GM18505 (cell line): ENCODE measurements around the gene INSM2.

Source experiments
- ATAC-seq: cut with Tn5 transposase; IDR thresholded peaks from one replicate; pipeline ENCODE4 v1.9.1; 2021; ENCODE audit not compliant: unreplicated experiment
- POLR2A ChIP-seq: IDR thresholded peaks from 4 replicates; pipeline ENCODE4 v1.6.1; 2011; ENCODE audit warnings: borderline replicate concordance; ENCODE audit not compliant: insufficient read depth, insufficient read length; ENCODE audit errors: extremely low read depth

Gene INSM2

DNA sequence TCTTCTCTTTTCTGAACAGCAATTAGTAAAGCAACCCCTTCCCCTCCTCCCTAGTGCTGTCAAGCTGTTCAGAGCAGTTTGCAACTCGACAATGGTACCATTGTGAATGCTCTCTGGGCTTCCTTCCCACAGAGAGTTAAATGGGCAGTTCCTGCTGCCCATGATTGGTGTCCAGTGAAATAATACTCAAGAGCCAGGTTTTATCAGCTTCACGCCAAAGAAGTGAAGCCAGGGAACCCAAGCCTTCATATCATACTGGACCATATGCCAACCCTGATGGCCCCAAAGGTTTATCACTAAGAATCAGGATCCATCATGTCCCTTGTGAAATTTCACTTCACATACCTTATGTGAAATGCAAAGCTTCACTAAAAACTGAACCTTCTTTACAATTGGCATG, 24.7 kb downstream of the INSM2 start:
- ATAC-seq, result no peak
- TF ChIP-seq POLR2A, result no peak

DNA sequence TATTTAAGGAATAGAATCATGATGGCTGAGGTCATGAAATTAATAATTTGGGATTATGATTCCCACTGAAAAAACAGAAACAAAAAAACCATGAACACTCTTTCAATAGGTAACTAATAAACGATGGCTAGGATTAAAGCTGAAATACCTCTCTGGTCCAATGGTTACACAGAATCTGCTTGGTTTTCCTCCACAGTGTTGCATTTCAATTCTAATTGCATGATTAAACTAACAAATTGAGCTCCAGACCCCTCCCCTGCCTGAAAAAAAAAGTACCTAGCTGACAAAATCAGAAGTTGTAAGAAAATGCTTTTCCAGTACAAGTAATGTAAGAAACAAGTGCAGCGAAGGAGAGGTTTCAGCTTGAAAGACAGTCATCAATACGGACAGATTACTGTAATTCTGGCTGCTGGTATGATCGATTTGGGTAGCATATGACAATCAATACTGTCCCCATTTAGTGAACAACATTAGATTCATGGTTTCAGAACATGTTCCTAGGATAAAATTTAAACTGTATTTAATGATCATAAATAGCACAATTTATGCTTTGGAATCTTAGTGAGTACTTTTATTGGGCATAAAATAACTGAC, 32.0 kb downstream of the INSM2 start:
- no peak for ATAC-seq
- TF ChIP-seq POLR2A, result no peak

DNA sequence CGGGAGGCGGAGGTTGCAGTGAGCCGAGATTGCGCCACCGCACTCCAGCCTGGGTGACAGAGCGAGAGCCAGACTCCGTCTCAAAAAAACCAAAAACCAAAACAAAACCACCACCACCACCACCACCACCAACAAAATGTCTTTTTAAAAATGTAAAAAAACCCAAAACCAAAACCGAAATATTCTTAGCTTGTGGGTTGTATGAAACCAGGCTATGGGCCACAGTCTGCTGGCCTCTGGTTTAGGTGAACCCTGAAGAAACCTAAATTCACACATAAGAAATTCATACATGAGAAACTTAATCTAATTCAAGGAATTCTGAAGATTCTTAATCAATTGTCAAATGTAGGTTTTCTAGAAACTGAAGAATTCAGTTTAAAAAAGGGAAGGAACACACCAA, 37.6 kb downstream of the INSM2 start:
- ATAC-seq, result no peak
- no peak for TF ChIP-seq POLR2A

DNA sequence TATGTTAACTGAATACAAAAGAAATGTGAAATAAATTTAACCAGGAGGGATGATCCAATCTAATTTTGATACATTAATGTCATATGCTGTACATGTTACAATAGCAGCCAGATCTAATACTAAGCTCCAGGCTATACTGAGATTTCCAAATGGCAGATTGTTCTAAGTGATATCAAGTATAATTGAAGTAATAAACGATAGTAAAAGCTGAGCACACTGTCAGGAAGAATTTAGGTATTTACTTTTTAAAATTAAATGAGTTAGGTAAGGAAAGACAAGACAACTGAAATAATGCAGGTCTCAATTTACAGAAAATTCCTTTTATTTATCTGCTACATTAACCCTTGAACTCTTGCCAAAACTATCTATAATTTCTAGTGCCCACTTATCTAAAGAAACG, 39.9 kb downstream of the INSM2 start:
- no peak for TF ChIP-seq POLR2A
- no peak for ATAC-seq

DNA sequence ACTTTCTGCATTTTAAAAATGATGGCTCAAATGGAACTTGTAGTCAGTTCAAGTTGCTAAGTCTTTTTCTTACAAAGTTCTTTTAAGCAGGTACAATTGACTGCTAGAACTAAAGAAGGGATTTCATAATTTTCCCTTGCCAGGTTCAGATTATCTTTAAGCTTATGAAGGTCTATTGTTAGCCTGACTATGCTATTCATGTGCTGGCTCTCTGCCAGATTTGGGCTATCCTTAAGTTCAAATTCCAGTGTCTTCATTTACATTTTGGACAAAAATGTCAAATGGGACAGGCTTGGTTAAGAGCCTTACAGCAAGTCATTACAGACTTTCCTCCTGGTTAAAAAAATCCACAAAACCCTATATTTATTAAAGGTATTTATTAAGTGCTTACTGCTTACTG, 42.3 kb downstream of the INSM2 start:
- TF ChIP-seq POLR2A, result no peak
- no peak for ATAC-seq

DNA sequence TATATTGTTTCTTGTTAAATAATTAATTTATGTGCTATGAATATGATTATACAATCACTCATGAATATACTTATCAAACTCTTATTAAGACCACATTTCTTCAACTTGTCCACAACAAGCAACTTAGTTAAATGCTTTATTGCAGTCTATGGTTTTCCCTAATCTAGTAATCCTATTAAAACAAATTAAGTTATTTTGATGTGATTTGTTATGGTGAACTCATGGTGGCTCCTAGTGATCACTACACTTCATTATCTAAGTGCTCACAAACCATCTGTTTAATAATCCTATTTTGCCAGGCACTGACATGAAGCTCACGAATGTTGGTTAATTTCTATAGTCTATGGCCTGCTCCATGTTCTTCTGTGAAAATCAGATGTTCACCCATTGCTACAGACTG, 42.9 kb downstream of the INSM2 start:
- no peak for TF ChIP-seq POLR2A

DNA sequence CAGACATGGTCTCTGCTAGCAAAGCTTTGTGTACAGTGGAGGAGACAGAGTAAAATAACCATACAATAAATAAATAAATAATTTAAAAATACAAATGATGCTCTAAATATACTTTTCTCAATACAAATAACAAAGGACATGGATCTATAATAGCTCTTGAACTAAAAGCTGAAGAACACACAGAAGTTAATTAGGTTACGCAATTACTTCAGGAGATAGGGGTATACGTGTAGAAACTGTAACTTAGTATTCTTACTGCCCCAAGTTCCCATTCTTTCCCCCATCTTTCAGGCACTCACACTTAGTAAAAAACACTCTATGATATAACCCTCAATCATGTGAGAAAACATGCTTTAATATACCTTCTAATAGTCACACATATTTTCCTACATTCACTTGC, 44.2 kb downstream of the INSM2 start:
- no peak for TF ChIP-seq POLR2A
- ATAC-seq, result no peak

More for the DNA sequence above, 42.9 kb downstream of the INSM2 start:
- ATAC-seq, result no peak

DNA sequence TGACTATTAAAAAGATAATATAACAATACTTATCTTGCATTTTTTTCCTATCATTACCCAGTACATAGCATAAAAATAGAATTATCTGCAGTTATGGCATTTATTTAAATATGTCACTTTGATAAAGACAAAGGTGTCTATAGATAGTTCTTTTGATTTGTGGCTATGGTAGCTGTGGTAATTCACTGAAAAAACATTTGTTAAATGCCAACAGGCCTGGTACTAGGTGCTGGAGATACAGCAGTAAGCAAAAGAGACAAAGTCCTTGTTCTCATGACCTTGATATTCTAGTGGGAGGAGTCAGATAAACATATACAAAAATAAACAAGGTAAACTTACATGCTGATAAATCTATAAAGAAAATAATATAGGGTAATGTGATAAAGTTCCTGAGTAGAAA, 44.7 kb downstream of the INSM2 start:
- ATAC-seq, result no peak
- TF ChIP-seq POLR2A, result no peak
